ENCODE data around the gene MGAT5B. TPM values are rescaled to one million over a fixed set of nuclear protein-coding genes. Genes with fewer than 3 reads are reported as not detected.

Gene MGAT5B
- total and polyA plus RNA-seq, 5 experiments from 2014 or later, result 1.7 to 2.0 TPM; not detected in 3

DNA sequence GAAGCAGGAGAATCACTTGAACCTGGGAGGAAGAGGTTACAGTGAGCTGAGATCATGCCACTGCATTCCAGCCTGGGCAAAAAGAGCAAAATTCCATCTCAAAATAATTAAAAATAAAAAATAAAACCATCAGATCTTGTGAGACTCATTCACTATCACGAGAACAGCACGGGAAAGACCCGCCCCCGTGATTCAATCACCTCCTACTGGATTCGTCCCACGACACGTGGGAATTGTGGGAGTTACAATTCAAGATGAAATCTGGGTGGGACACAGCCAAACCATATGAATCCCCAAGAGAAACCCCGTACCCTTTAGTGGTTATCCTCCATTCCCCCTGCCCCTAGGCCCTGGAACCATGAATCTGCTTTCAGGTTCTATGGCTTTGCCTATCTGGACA lies 15.4 kb upstream of the MGAT5B start:
- Mint-ChIP-seq H3K27me3 (peaks cover 1 to 22% (median 11%) of the 10 kb centered on the region in 5 donors), H3K4me3 (no peak overlapping the region), H3K27ac (no peak overlapping the region), H3K36me3 (no peaks in the 10 kb centered on the region), H3K4me1 (peaks cover 0 to 1% (median 0%) of the 10 kb centered on the region in 4 donors), H3K9me3 (no peaks in the 10 kb centered on the region)
- ATAC-seq, result no peak
- POLR2A ChIA-PET, result no interaction called here
- DNase-seq, result no peak

DNA sequence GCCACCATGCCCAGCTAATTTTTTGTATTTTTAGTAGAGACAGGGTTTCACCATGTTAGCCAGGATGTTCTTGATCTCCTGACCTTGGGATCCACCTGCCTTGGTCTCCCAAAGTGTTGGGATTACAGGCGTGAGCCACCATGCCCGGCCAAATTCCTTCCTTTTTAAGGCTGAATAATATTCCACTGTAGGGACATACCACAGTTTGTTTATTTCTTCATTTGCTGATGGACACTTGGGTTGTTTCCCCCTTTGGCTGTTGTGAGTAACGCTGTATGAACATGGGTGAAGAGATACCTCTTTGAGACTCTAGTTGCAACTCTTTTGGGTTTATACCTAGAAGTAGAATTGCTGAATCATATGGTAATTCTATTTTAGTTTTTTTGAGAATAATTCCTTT lies 13.1 kb upstream of the MGAT5B start:
- Mint-ChIP-seq H3K9me3 (no peaks in the 10 kb centered on the region), H3K27ac (no peak overlapping the region), H3K4me3 (no peak overlapping the region), H3K36me3 (no peaks in the 10 kb centered on the region), H3K27me3 (peaks cover 1 to 22% (median 11%) of the 10 kb centered on the region in 5 donors), H3K4me1 (no peaks in the 10 kb centered on the region)
- ATAC-seq (no peak), DNase-seq (no peak)
- POLR2A ChIA-PET, result no interaction called here

DNA sequence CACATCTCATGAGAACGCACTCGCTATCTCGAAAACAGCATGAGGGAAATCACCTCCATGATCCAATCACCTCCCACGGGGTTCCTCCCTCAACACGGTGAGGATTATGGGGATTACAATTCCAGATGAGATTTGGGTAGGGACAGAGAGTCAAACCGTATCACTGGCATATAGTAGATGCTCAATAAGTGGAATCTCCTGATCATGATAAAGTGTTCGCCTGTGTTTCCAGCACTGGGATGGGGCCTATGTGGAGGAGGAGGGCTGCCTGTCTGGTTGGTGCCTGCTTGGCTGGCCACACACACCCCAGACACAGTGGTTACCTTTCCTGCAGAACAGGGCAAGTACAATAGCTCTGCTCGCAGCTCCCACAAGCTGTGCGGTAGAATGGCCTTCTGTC lies 6.1 kb upstream of the MGAT5B start:
- no peaks in the 10 kb centered on the region for H3K9me3 Mint-ChIP-seq
- no peak for ATAC-seq
- H3K27ac Mint-ChIP-seq, result no peak overlapping the region
- POLR2A ChIA-PET, result no interaction called here
- H3K4me3 Mint-ChIP-seq, result no peak overlapping the region
- H3K36me3 Mint-ChIP-seq, result peaks cover 0 to 2% (median 0%) of the 10 kb centered on the region in 3 donors
- H3K4me1 Mint-ChIP-seq, result peaks cover 0 to 2% (median 0%) of the 10 kb centered on the region in 4 donors
- H3K27me3 Mint-ChIP-seq, result peaks cover 2 to 6% (median 4%) of the 10 kb centered on the region in 5 donors
- DNase-seq, result no peak

DNA sequence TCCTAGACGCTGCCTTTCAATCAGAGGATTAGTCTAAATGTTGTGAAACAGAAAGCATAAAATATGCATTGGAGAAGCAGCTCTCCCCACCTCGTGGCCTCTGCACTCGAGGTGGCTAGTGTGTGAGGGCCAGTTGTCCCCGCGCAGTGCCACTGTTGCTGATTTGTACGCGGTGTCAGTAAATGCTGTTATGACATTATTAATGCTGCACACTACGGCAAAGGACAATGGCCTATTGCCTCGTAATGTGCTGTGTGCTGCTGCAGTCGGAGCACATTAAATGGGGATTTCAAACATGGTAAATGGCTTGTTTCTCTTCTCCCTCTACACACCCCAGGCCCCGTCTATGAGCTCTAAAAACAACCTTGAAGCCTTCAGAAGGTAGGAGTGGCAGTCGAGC lies 5.7 kb upstream of the MGAT5B start:
- POLR2A ChIA-PET, result interaction anchor here (0.5 kb wide), 1 partner anchor 1400 kb away, joined by 5 read pairs; no protein-coding TSS in a partner anchor
- Mint-ChIP-seq H3K4me3 (no peak overlapping the region), H3K4me1 (peaks cover under 1 to 5% (median 1%) of the 10 kb centered on the region in 4 donors), H3K27me3 (peaks cover 2 to 9% (median 7%) of the 10 kb centered on the region in 5 donors), H3K36me3 (peaks cover 0 to 2% (median 0%) of the 10 kb centered on the region in 3 donors), H3K9me3 (no peaks in the 10 kb centered on the region), H3K27ac (no peak overlapping the region)
- ATAC-seq, result no peak
- DNase-seq, result no peak

DNA sequence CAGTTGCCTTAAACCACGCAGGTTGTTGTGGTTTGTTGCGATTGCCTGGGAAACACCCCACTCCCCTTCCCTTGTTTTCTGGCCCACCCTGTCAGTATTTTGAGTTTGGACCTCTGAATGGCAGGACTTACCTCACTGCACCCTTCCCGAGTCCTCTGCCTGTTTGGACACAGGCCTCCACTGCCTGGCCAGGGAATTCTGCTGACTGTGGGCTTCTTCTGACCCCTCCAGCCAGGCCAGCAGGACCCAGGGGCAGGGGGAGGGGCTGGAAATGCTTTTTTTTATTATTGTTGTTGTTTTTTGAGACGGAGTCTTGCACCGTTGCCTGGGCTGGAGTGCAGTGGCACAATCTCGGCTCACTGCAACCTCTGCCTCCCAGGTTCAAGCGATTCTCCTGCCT lies 4.2 kb upstream of the MGAT5B start:
- Mint-ChIP-seq H3K27ac (no peak overlapping the region), H3K4me1 (peaks cover 4 to 8% (median 7%) of the 10 kb centered on the region in 4 donors), H3K27me3 (peaks cover 5 to 13% (median 11%) of the 10 kb centered on the region in 5 donors), H3K4me3 (no peak overlapping the region), H3K9me3 (no peaks in the 10 kb centered on the region), H3K36me3 (peaks cover 0 to 2% (median 0%) of the 10 kb centered on the region in 3 donors)
- DNase-seq, result no peak
- POLR2A ChIA-PET, result no interaction called here
- no peak for ATAC-seq

DNA sequence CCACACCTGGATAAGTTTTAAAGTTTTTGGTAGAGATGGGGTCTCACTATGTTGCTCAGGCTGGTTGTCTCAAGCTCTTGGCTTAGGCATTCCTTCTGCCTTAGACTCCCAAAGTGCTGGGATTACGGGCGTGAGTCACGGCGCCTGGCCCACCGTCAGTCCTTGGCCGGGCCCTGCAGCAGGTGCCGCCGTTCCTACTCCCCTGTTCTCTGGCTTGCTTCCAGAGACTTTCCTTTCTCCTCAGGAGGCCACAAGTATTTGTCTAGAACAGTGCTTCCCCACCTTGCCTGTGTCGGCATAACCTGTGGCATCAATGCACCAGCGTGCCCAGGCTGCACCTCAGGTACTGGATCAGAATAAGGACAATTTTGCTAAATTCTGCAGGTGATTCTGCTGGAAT lies 3.0 kb upstream of the MGAT5B start:
- no peak overlapping the region for H3K27ac Mint-ChIP-seq
- H3K4me3 Mint-ChIP-seq, result no peak overlapping the region
- peaks cover 0 to 2% (median 0%) of the 10 kb centered on the region in 3 donors for H3K36me3 Mint-ChIP-seq
- H3K4me1 Mint-ChIP-seq, result peaks cover 4 to 8% (median 7%) of the 10 kb centered on the region in 4 donors
- DNase-seq (no peak), ATAC-seq (no peak)
- POLR2A ChIA-PET, result no interaction called here
- H3K9me3 Mint-ChIP-seq, result no peaks in the 10 kb centered on the region
- H3K27me3 Mint-ChIP-seq, result peaks cover 5 to 13% (median 13%) of the 10 kb centered on the region in 5 donors

DNA sequence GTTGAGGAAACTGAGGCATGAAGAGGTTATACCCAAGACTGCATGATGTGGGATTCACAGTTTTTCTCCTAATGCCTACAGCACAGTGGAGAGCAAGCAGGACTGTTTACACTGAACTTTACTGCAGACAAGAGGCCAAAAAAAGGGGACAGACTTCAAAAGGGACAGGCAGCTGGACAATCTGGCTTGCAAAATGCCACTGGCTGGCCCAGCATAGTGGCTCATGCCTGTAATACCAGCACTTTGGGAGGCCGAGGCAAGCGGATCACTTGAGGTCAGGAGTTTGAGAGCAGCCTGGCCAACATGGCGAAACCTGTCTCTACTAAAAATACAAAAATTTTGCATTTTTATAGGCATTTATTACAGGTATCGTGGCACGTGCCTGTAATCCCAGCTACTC lies 2.0 kb upstream of the MGAT5B start:
- Mint-ChIP-seq H3K4me1 (peaks cover 4 to 8% (median 7%) of the 10 kb centered on the region in 4 donors), H3K27me3 (peaks cover 5 to 20% (median 13%) of the 10 kb centered on the region in 5 donors), H3K9me3 (no peaks in the 10 kb centered on the region), H3K27ac (no peak overlapping the region), H3K4me3 (peak overlapping the region in 1 of 10 donors; percentile 43), H3K36me3 (peaks cover 0 to 2% (median 0%) of the 10 kb centered on the region in 3 donors)
- no peak for DNase-seq
- ATAC-seq, result no peak
- POLR2A ChIA-PET, result no interaction called here

DNA sequence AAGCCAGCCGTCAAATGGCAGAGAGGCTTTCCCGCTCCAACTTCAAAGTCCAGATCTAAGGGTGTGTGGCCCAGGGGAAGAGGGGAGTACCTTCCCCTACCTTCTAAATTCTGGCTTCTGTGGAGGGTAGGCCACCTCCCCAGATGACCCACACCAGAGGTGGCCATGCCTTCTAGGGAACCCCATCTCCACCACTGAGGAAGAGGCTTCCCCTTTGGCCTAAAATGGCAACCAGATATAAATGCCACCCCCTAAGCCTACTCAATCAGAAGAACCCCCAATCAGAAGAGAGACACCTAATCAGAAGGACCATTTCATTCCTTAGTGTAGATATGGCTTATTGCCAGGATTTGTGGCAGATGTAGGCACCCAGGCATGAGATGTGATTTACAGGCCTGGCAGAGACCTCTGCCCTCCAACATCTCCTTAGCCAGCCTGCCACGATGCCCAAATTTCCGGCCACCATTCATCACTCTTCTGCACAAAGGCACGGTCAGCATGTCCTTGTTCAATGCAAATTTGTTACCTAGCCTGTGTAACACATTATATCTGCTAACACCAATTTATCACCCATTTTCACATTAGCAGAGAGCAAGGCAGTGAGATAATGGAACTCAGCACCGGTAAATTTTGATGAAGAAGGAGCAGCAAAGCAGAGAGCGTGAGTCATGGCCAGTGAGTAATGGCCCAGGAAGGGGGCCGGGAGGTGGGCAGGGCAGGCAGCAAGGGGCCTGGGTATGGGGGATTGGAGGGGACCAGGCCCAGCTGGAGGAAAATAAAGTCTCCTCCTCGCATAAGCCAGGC lies 1.2 kb upstream of the MGAT5B start:
- ATAC-seq, result no peak
- peak overlapping the region in 9 of 10 donors; percentile 5 to 82 (median 48) for H3K4me3 Mint-ChIP-seq
- peaks cover 0 to 2% (median 0%) of the 10 kb centered on the region in 3 donors for H3K36me3 Mint-ChIP-seq
- H3K27ac Mint-ChIP-seq, result peak overlapping the region in 2 of 10 donors; percentile 49 to 68
- H3K9me3 Mint-ChIP-seq, result no peaks in the 10 kb centered on the region
- peaks cover 5 to 25% (median 17%) of the 10 kb centered on the region in 5 donors for H3K27me3 Mint-ChIP-seq
- no peak for DNase-seq
- POLR2A ChIA-PET, result interaction anchor here (1.5 kb wide), 1 partner anchor 189 kb away, joined by 8 read pairs; no protein-coding TSS in a partner anchor
- H3K4me1 Mint-ChIP-seq, result peaks cover 4 to 10% (median 8%) of the 10 kb centered on the region in 4 donors

DNA sequence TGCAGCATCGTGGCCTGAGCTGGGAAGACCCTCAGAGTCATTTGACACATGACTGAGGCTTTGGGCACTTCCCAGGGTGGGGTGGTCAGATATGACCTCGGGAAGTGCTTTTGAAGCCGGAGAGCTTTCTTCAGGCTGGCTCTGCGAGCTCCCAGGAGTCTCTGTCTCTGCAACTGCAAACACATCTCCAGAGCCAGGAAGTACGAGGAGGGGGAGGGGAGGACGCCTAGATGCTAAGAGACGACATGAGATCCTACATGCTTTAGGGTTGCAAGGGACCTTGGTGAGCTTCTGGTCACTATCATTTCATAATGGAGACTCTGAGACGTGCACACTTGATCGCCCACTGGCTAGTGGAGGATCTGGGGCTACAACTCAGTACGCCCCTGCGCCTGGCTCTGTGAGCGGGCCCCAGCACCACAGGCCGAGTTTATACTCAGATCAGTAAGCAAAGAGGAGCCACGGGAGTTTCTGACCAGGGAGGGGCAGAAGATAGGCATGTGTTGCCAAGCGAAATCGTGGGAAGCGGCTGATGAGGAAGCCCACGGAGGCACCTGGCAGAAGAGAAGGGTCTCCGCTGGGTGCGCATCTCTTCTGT lies 527 bp upstream of the MGAT5B start:
- peaks cover 0 to 2% (median 0%) of the 10 kb centered on the region in 3 donors for H3K36me3 Mint-ChIP-seq
- peaks cover 5 to 30% (median 21%) of the 10 kb centered on the region in 5 donors for H3K27me3 Mint-ChIP-seq
- H3K27ac Mint-ChIP-seq, result peak overlapping the region in 6 of 10 donors; percentile 24 to 90 (median 60)
- peak overlapping the region; percentile 71 to 89 (median 81) for H3K4me3 Mint-ChIP-seq
- H3K9me3 Mint-ChIP-seq, result no peaks in the 10 kb centered on the region
- ATAC-seq (no peak), DNase-seq (no peak)
- peaks cover 4 to 15% (median 12%) of the 10 kb centered on the region in 4 donors for H3K4me1 Mint-ChIP-seq
- POLR2A ChIA-PET, result interaction anchor here (0.7 to 2.1 kb wide), 4 partner anchors 155 to 830 kb away, joined by 3 to 8 read pairs (median 4); no protein-coding TSS in a partner anchor

DNA sequence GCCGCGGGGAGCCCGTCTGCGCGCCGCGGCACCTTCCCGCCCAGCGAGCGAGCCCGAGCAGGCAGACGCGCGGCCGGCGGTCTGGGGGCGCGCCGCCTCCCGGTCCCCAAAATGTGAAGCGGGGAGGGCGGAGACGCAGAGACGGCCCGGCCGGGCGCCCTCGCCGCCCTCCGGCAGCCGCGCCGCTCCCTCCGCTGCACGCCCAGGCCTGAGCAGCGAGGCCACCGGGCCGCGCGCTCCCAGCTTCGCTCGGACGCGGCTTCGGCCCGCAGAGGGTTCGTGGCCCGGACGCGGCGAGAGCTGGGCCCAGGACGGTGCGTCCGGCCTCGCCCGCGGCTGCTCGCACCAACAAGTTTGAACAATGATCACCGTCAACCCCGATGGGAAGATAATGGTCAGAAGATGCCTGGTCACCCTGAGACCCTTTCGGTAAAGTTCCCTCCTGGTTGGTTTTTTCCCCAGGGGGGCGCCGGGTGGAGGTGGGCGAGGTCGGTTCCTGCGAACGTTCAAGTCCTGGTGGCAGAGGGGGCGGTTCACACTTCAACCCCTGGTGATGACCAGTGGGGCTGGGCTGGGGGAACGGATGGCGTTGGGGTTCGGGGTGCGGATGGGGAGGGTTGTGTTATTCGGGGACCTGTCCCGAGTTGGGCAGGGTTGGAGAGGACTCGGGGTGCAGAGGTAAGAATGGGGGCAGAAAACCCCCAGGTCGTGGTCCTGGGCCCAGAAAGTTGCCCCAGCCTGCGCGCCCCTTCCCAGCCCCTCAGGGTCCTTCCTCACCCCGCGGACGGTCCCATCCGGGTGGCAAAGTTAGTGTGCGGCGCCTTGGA lies 678 bp downstream of the MGAT5B start:
- POLR2A ChIA-PET, result interaction anchor here (1.2 to 2.1 kb wide), 4 partner anchors 129 to 188 kb away, joined by 3 to 8 read pairs (median 5); no protein-coding TSS in a partner anchor
- ATAC-seq (peak in 1 of 2 donors; percentile 27), DNase-seq (peak in 1 of 10 donors; percentile 6)
- no peak overlapping the region for H3K27ac Mint-ChIP-seq
- no peaks in the 10 kb centered on the region for H3K9me3 Mint-ChIP-seq
- H3K4me3 Mint-ChIP-seq, result peak overlapping the region; percentile 48 to 81 (median 56)
- peaks cover 5 to 31% (median 21%) of the 10 kb centered on the region in 5 donors for H3K27me3 Mint-ChIP-seq
- peaks cover 0 to 2% (median 0%) of the 10 kb centered on the region in 3 donors for H3K36me3 Mint-ChIP-seq
- peaks cover 4 to 16% (median 14%) of the 10 kb centered on the region in 4 donors for H3K4me1 Mint-ChIP-seq

DNA sequence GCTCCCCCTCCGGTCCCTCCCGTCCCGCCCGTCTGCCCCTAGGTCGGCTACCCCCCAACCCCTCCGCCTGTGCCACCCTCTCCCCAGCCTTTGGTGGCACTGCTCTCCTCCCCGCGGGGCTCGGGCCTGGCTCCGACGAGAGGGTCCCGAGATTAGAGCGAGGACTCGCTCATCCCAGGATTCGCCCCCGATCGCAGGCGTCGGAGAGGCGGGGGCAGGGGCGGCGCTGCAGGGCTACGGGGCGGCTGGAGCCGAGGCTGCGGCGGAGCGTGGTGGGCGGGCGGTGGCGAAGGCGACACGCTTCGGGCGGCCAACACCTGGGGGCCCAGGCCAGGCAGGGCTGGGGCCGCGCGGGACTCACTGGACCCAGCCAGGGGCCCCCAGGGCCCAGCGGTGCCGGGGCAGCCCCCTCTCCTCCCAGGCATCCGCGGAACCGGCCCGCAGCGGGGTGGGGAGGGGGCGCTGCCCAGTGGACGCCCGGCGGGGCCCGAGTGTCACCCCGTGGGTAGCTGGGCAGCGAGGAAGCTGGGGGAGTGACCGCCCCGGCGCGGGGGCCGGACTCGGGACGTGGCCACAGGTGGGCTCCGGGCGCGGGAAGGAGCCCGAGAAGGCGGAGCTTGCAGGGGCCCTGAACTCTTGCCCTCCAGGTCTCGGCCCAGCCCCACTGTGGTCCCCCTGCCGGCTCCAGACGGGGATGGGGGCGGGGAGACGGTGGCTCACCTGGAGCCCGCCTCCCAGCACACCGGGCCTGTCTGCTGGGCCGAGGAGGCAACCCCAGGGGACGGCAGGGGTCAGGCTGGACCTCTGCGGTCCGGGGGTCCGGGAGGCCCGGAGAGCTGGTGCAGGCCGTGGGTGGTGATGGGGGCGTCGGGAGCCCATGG lies 1.5 kb downstream of the MGAT5B start:
- peaks cover 0 to 2% (median 0%) of the 10 kb centered on the region in 9 donors for H3K9me3 Mint-ChIP-seq
- H3K4me1 Mint-ChIP-seq, result peaks cover 4 to 16% (median 14%) of the 10 kb centered on the region in 4 donors
- no peak for ATAC-seq
- no peak overlapping the region for H3K27ac Mint-ChIP-seq
- H3K27me3 Mint-ChIP-seq, result peaks cover 5 to 35% (median 21%) of the 10 kb centered on the region in 5 donors
- DNase-seq, result peak in 1 of 10 donors; percentile 14
- POLR2A ChIA-PET, result interaction anchor here (0.5 to 2.1 kb wide), 5 partner anchors 82 to 398 kb away, joined by 3 to 6 read pairs (median 4); no protein-coding TSS in a partner anchor
- H3K4me3 Mint-ChIP-seq, result peak overlapping the region in 4 of 10 donors; percentile 18 to 74 (median 46)
- H3K36me3 Mint-ChIP-seq, result peaks cover 0 to 2% (median 0%) of the 10 kb centered on the region in 3 donors
